ENCODE results near the gene BTBD19. TPM values are rescaled to one million over a fixed set of nuclear protein-coding genes. Genes with fewer than 3 reads are reported as not detected.

BTBD19 gene
- total RNA-seq, 1 donor from 2014 or later: 30.6 TPM

Other genes with a start within 250 kb of the BTBD19 start
- 5.8 and 7.3 TPM in 2 replicates for gene TMEM53, start 134.0 kb upstream of the BTBD19 start, total RNA-seq
- 2.5 and 4.8 TPM in 2 replicates for gene ARMH1, start 133.8 kb upstream of the BTBD19 start, total RNA-seq
- not detected in 2 replicates for gene RNU5D-1, start 77.4 kb upstream of the BTBD19 start, total RNA-seq
- 1.9 and 3.2 TPM in 2 replicates for gene KIF2C, start 68.7 kb upstream of the BTBD19 start, total RNA-seq
- gene RPS8, start 33.0 kb upstream of the BTBD19 start, total RNA-seq: 1,108 and 1,187 TPM in 2 replicates
- gene BEST4, start 20.4 kb upstream of the BTBD19 start, total RNA-seq: 0.26 TPM in 1 of 2 replicates, not detected in the other
- 62.0 and 66.4 TPM in 2 replicates for gene PLK3, start 8.1 kb upstream of the BTBD19 start, total RNA-seq
- gene DYNLT4, start 1.2 kb upstream of the BTBD19 start, total RNA-seq: 0.50 and 0.53 TPM in 2 replicates
- gene PTCH2, start 34.7 kb downstream of the BTBD19 start, total RNA-seq: 0.65 and 0.89 TPM in 2 replicates
- gene EIF2B3, start 178.1 kb downstream of the BTBD19 start, total RNA-seq: 28.1 and 28.2 TPM in 2 replicates
- 33.2 and 33.9 TPM in 2 replicates for gene HECTD3, start 202.8 kb downstream of the BTBD19 start, total RNA-seq
- gene UROD, start 203.7 kb downstream of the BTBD19 start, total RNA-seq: 96.1 and 98.8 TPM in 2 replicates